Right lobe of liver (tissue), 6 donors: ENCODE data around the gene HS1BP3. TPM values are rescaled to one million over a fixed set of nuclear protein-coding genes. Genes with fewer than 3 reads are reported as not detected.
A peak's percentile ranks its signal among the peaks of the same experiment; 100 is the strongest.

ENCODE experiments used
- ATAC-seq, 4 donors: fragments of 200-7000 bp; cut with Tn5 transposase; one replicate each; pipeline ENCODE4 v1.9.1; 2020; ENCODE audit warnings: mild to moderate bottlenecking in 4 of 4, moderate library complexity in 4 of 4
- DNase-seq, 3 donors: peaks; one replicate each; pipeline ENCODE4 v3.0.0-alpha.2; 2020
- H3K27ac ChIP-seq, 3 donors: fragments of 200-600 bp; one replicate each; pipeline ENCODE4 v1.8.0; 2022
- H3K27me3 ChIP-seq, 2 donors: fragments of 200-600 bp; one replicate each; pipeline ENCODE4 v1.8.0; 2022
- H3K36me3 ChIP-seq, 4 donors: fragments of 200-600 bp; sonication (generic) in 1 of 4; one replicate each; pipeline versions ENCODE4 v1.5.1 to v1.8.0; 2017 to 2022; ENCODE audit warnings: control low read depth in 1 of 4
- H3K4me1 ChIP-seq, 4 donors: fragments of 200-600 bp; sonication (generic) in 1 of 4; one replicate each; pipeline versions ENCODE4 v1.5.1 to v1.8.0; 2017 to 2022; ENCODE audit warnings: control low read depth in 1 of 4
- H3K4me3 ChIP-seq, 3 donors: fragments of 200-600 bp; one replicate each; pipeline ENCODE4 v1.8.0; 2022
- H3K9me3 ChIP-seq, 4 donors: fragments of 200-600 bp; sonication (generic) in 1 of 4; one replicate each; pipeline versions ENCODE4 v1.5.1 to v1.8.0; 2017 to 2022; ENCODE audit warnings: control low read depth in 1 of 4
- POLR2A ChIP-seq: fragments of 450-650 bp; IDR thresholded peaks from one replicate; pipeline ENCODE4 v1.6.1; 2017; ENCODE audit warnings: antibody characterized with exemption, mild to moderate bottlenecking
- WGBS: methylation state at CpG from one replicate; pipeline ENCODE4 v1.1.6; 2018; ENCODE audit warnings: low coverage, low lambda C conversion rate; ENCODE audit not compliant: insufficient coverage; ENCODE audit errors: missing lambda C conversion rate; 5-methylcytosine and 5-hydroxymethylcytosine counted together
- intact Hi-C, 2 donors: fragments of 100-400 bp; cut with DNase I; formaldehyde crosslinking; loops; one replicate each; pipeline versions ENCODE4 v1.11.2 to v1.14.1; 2022
- total RNA-seq, 6 experiments: library from RNA; depleted of rRNA in 2 of 6; stranded (reverse); fragments of >200 nt in 2 of 6; fragmentation: NEBNext Ultra II Directional in 3 of 6; extraction: Animal tissue kit (Norgen Biotek cat#: 25700) in 3 of 6; gene quantifications; one replicate each; pipeline versions ENCODE4 v1.1.0 to v1.2.4, GENCODE V29; 2016 to 2023
- TF ChIP-seq, protein P1 (sequence below), 4 donors: fragments of 200-600 bp in 3 of 4; fragments of 450-650 bp in 1 of 4; IDR thresholded peaks; one replicate each; pipeline versions ENCODE4 v1.5.1 to v1.8.0; 2016 to 2022; ENCODE audit warnings: antibody characterized with exemption in 4 of 4, mild to moderate bottlenecking in 2 of 4
- donor health status: DM: no; HTN: yes; CAD: no.
- donor health status: DM: no; HTN: no; CAD: no.
- donor health status: DM: no; HTN: no; CAD: no.
- donor health status: DM: no; HTN: yes; CAD: no.
- donor health status: DM: no; HTN: yes; CAD: no.

HS1BP3 gene
- total RNA-seq, 6 experiments from 2014 or later, result 17.5 to 34.7 (median 20.2) TPM

DNA sequence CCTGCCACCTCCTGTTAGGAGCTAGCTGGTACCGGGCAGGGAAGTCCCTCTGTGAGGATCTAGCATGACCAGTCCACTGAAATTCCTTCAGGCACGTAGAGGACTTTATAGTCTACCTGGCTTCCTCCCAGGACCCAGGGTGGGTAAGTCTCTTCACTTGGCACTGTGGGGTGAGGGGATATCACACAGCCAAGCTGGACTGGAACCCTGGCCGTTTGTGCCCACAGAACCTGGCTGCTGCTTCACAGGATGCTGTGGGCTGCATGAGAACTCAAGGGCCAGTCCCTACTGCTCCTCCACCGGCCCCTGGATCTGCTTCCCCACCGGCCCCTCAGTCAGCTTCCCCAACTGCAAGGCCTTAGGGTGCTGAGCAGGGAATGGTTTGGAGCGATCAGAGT, 35.8 kb downstream of the HS1BP3 start:
- peak overlapping the region; percentile 88 to 94 (median 90) for H3K27ac ChIP-seq
- no peak for ATAC-seq
- H3K4me3 ChIP-seq, result no peak overlapping the region
- WGBS, result 67% methylated on average over 1 of the region's 6 CpGs
- no peaks in the 10 kb centered on the region for H3K9me3 ChIP-seq
- peak; percentile 14 to 48 (median 29) for DNase-seq
- H3K27me3 ChIP-seq, result no peaks in the 10 kb centered on the region
- H3K36me3 ChIP-seq, result no peaks in the 10 kb centered on the region
- intact Hi-C loops, result no loop called here
- H3K4me1 ChIP-seq, result peaks cover 0 to 64% (median 37%) of the 10 kb centered on the region in 4 donors
- TF ChIP-seq, protein P1, sequence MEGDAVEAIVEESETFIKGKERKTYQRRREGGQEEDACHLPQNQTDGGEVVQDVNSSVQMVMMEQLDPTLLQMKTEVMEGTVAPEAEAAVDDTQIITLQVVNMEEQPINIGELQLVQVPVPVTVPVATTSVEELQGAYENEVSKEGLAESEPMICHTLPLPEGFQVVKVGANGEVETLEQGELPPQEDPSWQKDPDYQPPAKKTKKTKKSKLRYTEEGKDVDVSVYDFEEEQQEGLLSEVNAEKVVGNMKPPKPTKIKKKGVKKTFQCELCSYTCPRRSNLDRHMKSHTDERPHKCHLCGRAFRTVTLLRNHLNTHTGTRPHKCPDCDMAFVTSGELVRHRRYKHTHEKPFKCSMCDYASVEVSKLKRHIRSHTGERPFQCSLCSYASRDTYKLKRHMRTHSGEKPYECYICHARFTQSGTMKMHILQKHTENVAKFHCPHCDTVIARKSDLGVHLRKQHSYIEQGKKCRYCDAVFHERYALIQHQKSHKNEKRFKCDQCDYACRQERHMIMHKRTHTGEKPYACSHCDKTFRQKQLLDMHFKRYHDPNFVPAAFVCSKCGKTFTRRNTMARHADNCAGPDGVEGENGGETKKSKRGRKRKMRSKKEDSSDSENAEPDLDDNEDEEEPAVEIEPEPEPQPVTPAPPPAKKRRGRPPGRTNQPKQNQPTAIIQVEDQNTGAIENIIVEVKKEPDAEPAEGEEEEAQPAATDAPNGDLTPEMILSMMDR (IDR thresholded peaks at IDR 0.05), result no peak
- TF ChIP-seq POLR2A, result no peak

DNA sequence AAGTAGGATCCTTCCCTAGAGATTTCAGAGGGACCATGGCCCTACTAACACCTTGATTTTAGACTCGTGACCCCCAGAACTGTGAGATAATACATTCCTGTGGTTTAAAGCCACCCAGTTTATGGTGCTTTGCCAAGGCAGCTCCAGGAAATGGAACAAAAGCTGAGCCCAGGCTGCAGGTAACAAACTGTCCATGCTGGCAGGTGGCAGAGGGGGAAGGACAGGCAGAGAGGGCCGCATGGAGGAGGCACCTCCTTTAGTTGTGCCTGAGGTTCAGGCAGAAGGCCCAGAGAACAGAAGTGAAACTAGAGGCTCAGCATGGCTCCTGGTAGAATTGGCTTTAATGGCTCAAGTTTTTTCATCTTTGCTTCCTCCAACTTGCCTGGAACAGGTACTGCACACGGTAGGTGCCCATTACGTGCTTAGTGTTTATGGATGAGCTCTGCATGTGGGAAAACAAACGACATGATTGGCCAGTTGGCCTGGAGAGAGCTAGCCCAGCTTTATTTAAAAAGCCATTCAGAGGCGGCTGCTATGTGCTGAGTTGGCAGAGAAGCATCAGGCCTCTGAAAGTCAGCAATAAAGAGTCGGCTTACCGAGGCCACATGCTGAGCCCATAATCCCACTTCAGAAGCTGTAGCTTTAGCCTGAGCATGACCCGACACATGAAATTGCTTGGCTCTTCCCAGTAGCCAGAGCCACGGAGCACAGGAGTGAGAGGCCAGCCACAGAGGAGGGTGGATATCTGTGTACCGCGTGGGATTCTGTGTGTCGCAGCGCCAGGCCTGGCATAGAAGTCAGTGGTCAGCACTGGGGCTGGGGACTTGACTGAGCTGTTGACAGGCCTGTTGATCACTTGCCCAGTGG, 36.5 kb downstream of the HS1BP3 start:
- Histone ChIP-seq H3K36me3 (no peaks in the 10 kb centered on the region), H3K4me3 (no peak overlapping the region), H3K4me1 (peaks cover 0 to 64% (median 40%) of the 10 kb centered on the region in 4 donors), H3K9me3 (no peaks in the 10 kb centered on the region), H3K27me3 (no peaks in the 10 kb centered on the region), H3K27ac (peak overlapping the region; percentile 88 to 94 (median 90))
- intact Hi-C loops, result no loop called here
- ATAC-seq (peak in 1 of 4 donors; percentile 5), DNase-seq (peak; percentile 47 to 57 (median 56))
- WGBS, result 35% methylated on average over 7 of the region's 14 CpGs
- TF ChIP-seq, protein P1 (IDR thresholded peaks at IDR 0.05), result no peak
- peak; percentile 27 for TF ChIP-seq POLR2A

DNA sequence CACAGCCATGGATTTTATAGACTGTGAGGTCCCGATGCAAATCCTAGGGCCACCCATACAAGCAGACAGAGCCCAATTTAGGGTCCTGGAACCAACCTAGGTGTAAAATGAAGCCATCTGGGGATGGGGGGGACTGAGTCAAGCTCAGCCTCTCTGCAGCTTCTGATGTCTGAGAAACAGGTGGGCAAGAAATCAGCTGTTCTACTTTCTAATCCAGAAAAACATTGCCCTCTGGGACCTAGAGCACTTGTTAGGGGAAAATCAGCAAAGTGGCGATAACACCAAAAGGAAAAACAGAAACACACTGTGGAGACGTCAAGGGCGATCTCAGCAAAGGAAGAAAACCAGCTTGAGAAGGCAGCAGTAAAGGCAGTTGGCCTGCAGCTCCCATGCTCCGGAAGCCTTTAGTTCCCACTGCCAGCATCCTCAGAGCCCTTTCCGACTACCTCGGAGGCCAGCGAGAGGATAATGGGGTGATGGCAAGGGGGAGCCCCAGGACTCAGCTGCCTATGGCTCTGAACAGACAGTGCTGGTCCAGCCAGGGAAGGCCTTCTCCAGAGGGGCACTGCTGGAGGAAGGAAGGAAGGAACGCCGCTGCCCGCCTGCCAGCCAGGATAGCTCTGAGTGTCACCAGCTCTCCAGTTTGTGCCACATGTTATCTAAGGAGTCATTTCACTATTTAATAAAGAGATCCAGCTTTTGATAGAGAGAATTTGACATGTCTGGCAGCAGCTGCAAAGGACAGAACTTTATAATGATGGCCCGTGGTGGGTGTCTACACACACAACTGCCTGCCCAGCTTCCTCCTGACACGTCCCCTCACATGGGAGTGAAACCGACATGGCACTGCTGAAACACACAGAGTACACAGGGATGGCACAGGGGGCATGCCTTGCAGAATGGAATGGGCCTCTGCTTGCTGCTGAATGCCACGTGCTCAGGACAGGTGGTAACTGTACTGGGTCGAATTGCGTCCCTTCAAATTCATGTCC, 37.7 kb downstream of the HS1BP3 start:
- ATAC-seq (no peak), DNase-seq (peak; percentile 18 to 47 (median 37))
- Histone ChIP-seq H3K4me1 (peaks cover 0 to 57% (median 37%) of the 10 kb centered on the region in 4 donors), H3K36me3 (no peaks in the 10 kb centered on the region), H3K4me3 (no peak overlapping the region), H3K9me3 (no peaks in the 10 kb centered on the region), H3K27me3 (no peaks in the 10 kb centered on the region), H3K27ac (peak overlapping the region; percentile 88 to 94 (median 90))
- TF ChIP-seq, protein P1 (IDR thresholded peaks at IDR 0.05), result no peak
- no peak for TF ChIP-seq POLR2A
- intact Hi-C loops, result no loop called here
- 63% methylated on average over 11 of the region's 17 CpGs for WGBS

DNA sequence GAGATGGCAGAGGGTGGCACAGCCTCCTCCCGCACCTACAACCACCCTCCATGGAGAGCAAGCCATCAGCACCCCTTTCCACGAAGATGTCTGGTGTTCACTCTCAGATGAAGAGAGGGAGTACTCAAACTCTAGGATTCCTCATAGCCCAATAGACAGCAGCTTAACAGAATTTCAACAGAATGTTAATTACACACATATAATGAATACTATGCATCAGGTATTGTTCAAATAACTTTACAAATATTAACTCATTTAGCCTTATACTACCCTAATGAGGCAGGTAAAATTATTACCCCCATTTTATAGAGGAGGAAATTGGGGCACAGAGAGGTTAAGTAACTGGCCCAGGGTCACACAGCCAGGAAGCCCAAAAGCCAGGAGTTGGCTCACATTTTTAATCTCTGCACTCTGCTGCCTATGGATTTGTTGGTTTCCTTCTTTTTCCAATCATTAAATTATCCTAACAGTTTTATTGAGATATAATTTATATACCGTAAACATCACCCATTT, 39.0 kb downstream of the HS1BP3 start:
- no peak for TF ChIP-seq POLR2A
- TF ChIP-seq, protein P1 (IDR thresholded peaks at IDR 0.05), result no peak
- Histone ChIP-seq H3K4me3 (no peak overlapping the region), H3K9me3 (no peaks in the 10 kb centered on the region), H3K4me1 (peaks cover 0 to 44% (median 25%) of the 10 kb centered on the region in 4 donors), H3K27me3 (no peaks in the 10 kb centered on the region), H3K27ac (peak overlapping the region; percentile 61 to 94 (median 91)), H3K36me3 (no peaks in the 10 kb centered on the region)
- WGBS, result 90% methylated on average over 3 of the region's 3 CpGs
- intact Hi-C loops, result no loop called here
- DNase-seq (peak in 1 of 3 donors; percentile 4), ATAC-seq (no peak)
